OCI-LY7 (cell line): ENCODE data around the gene PLA2G4E. TPM values are rescaled to one million over a fixed set of nuclear protein-coding genes. Genes with fewer than 3 reads are reported as not detected.

Experiments
- BruUV-seq: library from RNA; stranded (reverse); fragments of 400-500 nt; replicated peaks from 2 replicates; lab custom pipeline; 2021; lab: Mats Ljungman, UMichigan
- CTCF ChIA-PET: fragments of 300-600 bp; sonication (Branson Sonifier 250); formaldehyde crosslinking; loops from one replicate; lab custom pipeline; 2022; ENCODE audit warnings: antibody characterized with exemption; ENCODE audit not compliant: unreplicated experiment; lab: Charles Lee
- POLR2A ChIA-PET: fragments of 300-600 bp; sonication (Branson Sonifier 250); formaldehyde crosslinking; loops from one replicate; lab custom pipeline; 2022; ENCODE audit warnings: antibody characterized with exemption; lab: Charles Lee
- DNase-seq: peaks from one replicate; pipeline ENCODE4 v3.0.0-alpha.2; 2015; ENCODE audit warnings: low spot score
- H2AFZ ChIP-seq: fragments of 200-600 bp; sonication (generic), shearing (Covaris generic); 2 replicates; pipeline ENCODE4 v1.6.1; 2014; ENCODE audit warnings: mild to moderate bottlenecking, antibody characterized with exemption, low read length, moderate library complexity
- H3K27ac ChIP-seq: fragments of 200-600 bp; sonication (generic); 2 replicates; pipeline ENCODE4 v1.5.1; 2014; ENCODE audit warnings: mixed run types, low read depth, mild to moderate bottlenecking, moderate library complexity, low read length, inconsistent platforms; ENCODE audit not compliant: poor library complexity, severe bottlenecking
- H3K36me3 ChIP-seq: fragments of 200-600 bp; sonication (generic); 2 replicates; pipeline ENCODE4 v1.6.1; 2014; ENCODE audit warnings: mild to moderate bottlenecking, antibody characterized with exemption, low read length, moderate library complexity, mixed read lengths; ENCODE audit not compliant: insufficient read depth
- H3K4me1 ChIP-seq: fragments of 200-600 bp; sonication (generic); 2 replicates; pipeline ENCODE4 v1.5.1; 2014; ENCODE audit warnings: mild to moderate bottlenecking, low read length; ENCODE audit not compliant: insufficient read depth, poor library complexity, severe bottlenecking
- H3K4me2 ChIP-seq: fragments of 200-600 bp; sonication (generic); 2 replicates; pipeline ENCODE4 v1.6.1; 2014; ENCODE audit warnings: mild to moderate bottlenecking, low read length
- H3K4me3 ChIP-seq: fragments of 200-600 bp; sonication (generic); 2 replicates; pipeline ENCODE4 v1.5.1; 2014; ENCODE audit warnings: mild to moderate bottlenecking, low read depth, low read length; ENCODE audit not compliant: poor library complexity, severe bottlenecking
- H3K79me2 ChIP-seq: fragments of 200-600 bp; sonication (generic); 2 replicates; pipeline ENCODE4 v1.6.1; 2016; ENCODE audit warnings: low read depth, mild to moderate bottlenecking, low read length, moderate library complexity, mixed read lengths; ENCODE audit not compliant: insufficient read depth
- H3K9me2 ChIP-seq: fragments of 200-600 bp; sonication (generic); 2 replicates; pipeline ENCODE4 v1.6.1; 2016; ENCODE audit warnings: mild to moderate bottlenecking, low read length, mixed read lengths; ENCODE audit not compliant: insufficient read depth
- H3K9me3 ChIP-seq: fragments of 200-600 bp; sonication (generic); 2 replicates; pipeline ENCODE4 v1.6.1; 2014; ENCODE audit warnings: mild to moderate bottlenecking, mixed run types, low read length, mixed read lengths
- H4K20me1 ChIP-seq: fragments of 200-600 bp; sonication (generic); 2 replicates; pipeline ENCODE4 v1.6.1; 2014; ENCODE audit warnings: mild to moderate bottlenecking, antibody characterized with exemption, low read length, moderate library complexity, mixed read lengths; ENCODE audit not compliant: insufficient read depth
- EZH2phosphoT487 ChIP-seq: fragments of 200-600 bp; sonication (generic); IDR thresholded peaks from 2 replicates; pipeline ENCODE4 v1.6.1; 2018; ENCODE audit warnings: low read depth, borderline replicate concordance, mild to moderate bottlenecking, mixed run types, antibody characterized with exemption, low read length, moderate library complexity, mixed read lengths
- intact Hi-C: fragments of 100-400 bp; cut with micrococcal nuclease; formaldehyde crosslinking; loops from one replicate; pipeline ENCODE4 v1.10.0; 2022; ENCODE audit not compliant: unreplicated experiment
- total RNA-seq, 2 experiments: library from RNA; depleted of rRNA in 1 of 2; stranded (reverse); fragments of >200 nt in 1 of 2; shearing (Covaris generic) in 1 of 2; gene quantifications; 2 replicates each; pipeline ENCODE4 v1.2.3, GENCODE V29; 2014 to 2022
- TF ChIP-seq, protein P1 (sequence below): fragments of 200-600 bp; sonication (generic); conservative IDR thresholded peaks from 2 replicates; pipeline ENCODE4 v1.5.1; 2014; ENCODE audit warnings: mild to moderate bottlenecking, antibody characterized with exemption, low read length, moderate library complexity, mixed read lengths

The PLA2G4E gene
- total RNA-seq, 2 experiments from 2014 or later = not detected

DNA sequence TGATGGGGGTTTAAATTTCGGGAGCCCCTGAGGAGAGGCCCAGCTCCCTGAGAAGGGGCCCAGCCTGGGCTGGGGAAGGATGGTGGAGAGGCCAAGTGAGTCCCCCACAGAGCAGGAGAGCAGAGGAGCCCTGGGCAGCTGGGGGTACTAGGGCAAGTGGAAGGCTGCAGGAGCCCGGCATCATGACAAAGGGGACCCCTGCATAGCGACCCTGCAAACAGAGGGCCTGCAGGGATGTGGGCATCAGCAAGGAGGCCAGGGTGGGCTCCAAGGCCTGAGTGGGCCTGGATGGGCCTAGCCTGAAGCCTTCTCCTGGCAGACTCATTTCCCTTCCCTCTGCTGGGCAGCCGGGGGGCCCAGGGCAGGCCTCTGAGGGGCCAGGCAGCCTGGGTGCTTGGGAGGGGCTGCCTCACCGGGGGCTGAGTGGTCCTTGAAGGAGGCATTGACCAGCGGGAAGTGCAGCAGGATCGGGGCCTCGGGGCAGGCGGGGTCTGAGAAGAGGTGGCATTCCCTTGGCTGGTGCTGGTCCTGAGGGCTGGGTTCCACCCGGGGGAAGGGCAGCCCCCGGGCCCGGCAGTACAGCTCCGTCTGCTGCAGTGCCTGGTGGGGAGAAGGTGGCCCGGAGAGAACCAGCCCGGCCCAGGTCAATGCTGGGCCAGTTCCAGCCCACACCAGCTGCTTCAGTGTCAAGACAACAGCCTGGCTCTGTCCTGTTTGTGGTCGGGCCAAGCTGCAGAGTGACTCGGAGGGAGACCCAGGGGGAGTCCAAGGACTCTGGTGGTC is 48.8 kb upstream of the PLA2G4E start:
- Histone ChIP-seq H2AFZ (no peak overlapping the region), H3K9me2 (no peaks in the 10 kb centered on the region), H3K9me3 (0 out of 2 replicates have a peak, but pooled peaks cover 6% of the 10 kb centered on the region), H3K36me3 (no peaks in the 10 kb centered on the region), H3K27ac (no peak overlapping the region), H3K79me2 (no peaks in the 10 kb centered on the region), H3K4me1 (peaks cover 12% of the 10 kb centered on the region), H3K4me3 (no peak overlapping the region), H4K20me1 (no peaks in the 10 kb centered on the region), H3K4me2 (no peak overlapping the region)
- POLR2A ChIA-PET = interaction anchor here (1.2 kb wide), 1 partner anchor 14 kb away, joined by 3 read pairs; no protein-coding TSS in a partner anchor
- CTCF ChIA-PET = no interaction called here
- intact Hi-C loops = loop anchor here (5.0 kb wide), 1 partner anchor 403 kb away; no protein-coding TSS in a partner anchor
- no peak for DNase-seq
- no TSS peak for BruUV-seq
- no peak for TF ChIP-seq EZH2phosphoT487
- TF ChIP-seq, protein P1, sequence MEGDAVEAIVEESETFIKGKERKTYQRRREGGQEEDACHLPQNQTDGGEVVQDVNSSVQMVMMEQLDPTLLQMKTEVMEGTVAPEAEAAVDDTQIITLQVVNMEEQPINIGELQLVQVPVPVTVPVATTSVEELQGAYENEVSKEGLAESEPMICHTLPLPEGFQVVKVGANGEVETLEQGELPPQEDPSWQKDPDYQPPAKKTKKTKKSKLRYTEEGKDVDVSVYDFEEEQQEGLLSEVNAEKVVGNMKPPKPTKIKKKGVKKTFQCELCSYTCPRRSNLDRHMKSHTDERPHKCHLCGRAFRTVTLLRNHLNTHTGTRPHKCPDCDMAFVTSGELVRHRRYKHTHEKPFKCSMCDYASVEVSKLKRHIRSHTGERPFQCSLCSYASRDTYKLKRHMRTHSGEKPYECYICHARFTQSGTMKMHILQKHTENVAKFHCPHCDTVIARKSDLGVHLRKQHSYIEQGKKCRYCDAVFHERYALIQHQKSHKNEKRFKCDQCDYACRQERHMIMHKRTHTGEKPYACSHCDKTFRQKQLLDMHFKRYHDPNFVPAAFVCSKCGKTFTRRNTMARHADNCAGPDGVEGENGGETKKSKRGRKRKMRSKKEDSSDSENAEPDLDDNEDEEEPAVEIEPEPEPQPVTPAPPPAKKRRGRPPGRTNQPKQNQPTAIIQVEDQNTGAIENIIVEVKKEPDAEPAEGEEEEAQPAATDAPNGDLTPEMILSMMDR = no peak

DNA sequence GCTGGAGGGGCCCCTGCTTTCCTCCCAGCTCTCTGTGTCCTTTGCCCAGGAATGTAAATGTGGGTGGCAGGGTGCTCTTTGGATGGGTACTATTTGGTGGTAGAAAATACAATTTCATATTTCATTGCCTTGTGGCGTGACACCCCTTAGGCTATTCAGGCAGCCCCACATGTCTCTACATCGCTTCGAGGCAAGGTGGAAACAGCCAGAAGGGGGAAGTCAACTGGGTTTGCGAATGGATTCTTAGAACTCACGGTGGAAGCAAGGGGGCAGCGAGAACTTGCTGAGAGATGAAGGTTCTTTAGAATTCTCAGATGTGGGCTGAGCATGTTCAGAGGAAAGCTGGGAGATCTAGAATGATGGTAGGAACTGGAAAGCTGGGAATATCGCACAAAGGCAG is 48.2 kb upstream of the PLA2G4E start:
- H3K79me2 ChIP-seq = no peaks in the 10 kb centered on the region
- ChIA-PET POLR2A (no interaction called here), CTCF (no interaction called here)
- BruUV-seq = no TSS peak
- 0 out of 2 replicates have a peak, but pooled peaks cover 6% of the 10 kb centered on the region for H3K9me3 ChIP-seq
- no peak overlapping the region for H3K27ac ChIP-seq
- intact Hi-C loops = loop anchor here (5.0 kb wide), 1 partner anchor 403 kb away; no protein-coding TSS in a partner anchor
- H3K4me3 ChIP-seq = no peak overlapping the region
- H3K36me3 ChIP-seq = no peaks in the 10 kb centered on the region
- H4K20me1 ChIP-seq = no peaks in the 10 kb centered on the region
- TF ChIP-seq EZH2phosphoT487 = no peak
- TF ChIP-seq, protein P1 = 0 out of 2 replicates have a peak, but pooled peaks have one; percentile 18
- H3K4me1 ChIP-seq = peaks cover 15% of the 10 kb centered on the region
- H3K4me2 ChIP-seq = no peak overlapping the region
- no peaks in the 10 kb centered on the region for H3K9me2 ChIP-seq
- H2AFZ ChIP-seq = no peak overlapping the region
- no peak for DNase-seq
